Pulmonary artery endothelial cell (primary cell): ENCODE measurements around the gene ZFYVE1. TPM values are rescaled to one million over a fixed set of nuclear protein-coding genes. Genes with fewer than 3 reads are reported as not detected.

Source experiments
- DNase-seq: peaks from one replicate; pipeline ENCODE4 v3.0.0-alpha.2; 2011; ENCODE audit warnings: low read depth, low spot score
- total RNA-seq: library from RNA; depleted of rRNA; stranded (reverse); fragments of >200 nt; gene quantifications from 2 replicates; pipeline ENCODE4 v1.2.3, GENCODE V29; 2014

The ZFYVE1 gene
- total RNA-seq, 1 donor from 2014 or later = 11.3 TPM

GRCh38 chr14:72921396-72921795 is 105.5 kb downstream of the ZFYVE1 start:
- DNase-seq = no peak

GRCh38 chr14:72920008-72920407 is 106.9 kb downstream of the ZFYVE1 start:
- DNase-seq = no peak

Other genes starting within 250 kb of the ZFYVE1 start
- 7.6 and 13.4 TPM in 2 replicates for gene DPF3, start 133.0 kb downstream of the ZFYVE1 start, total RNA-seq
- 10.4 and 12.8 TPM in 2 replicates for gene DCAF4, start 100.6 kb downstream of the ZFYVE1 start, total RNA-seq
- gene RBM25, start 31.4 kb upstream of the ZFYVE1 start, total RNA-seq = 30.8 and 37.7 TPM in 2 replicates
- gene PSEN1, start 109.4 kb upstream of the ZFYVE1 start, total RNA-seq = 41.3 and 48.6 TPM in 2 replicates
- gene PAPLN, start 210.4 kb upstream of the ZFYVE1 start, total RNA-seq = 1.2 and 15.9 TPM in 2 replicates